Inflammatory macrophage treated with lipopolysaccharide for 4 hours (primary cell): ENCODE results near the gene CSNK1G3.

Experiments used
- DNase-seq: peaks from one replicate; pipeline ENCODE4 v3.0.0-alpha.2; 2020

Gene CSNK1G3

GRCh38 chr5:123514615-123515355 is 2.8 kb downstream of the CSNK1G3 start:
- no peak for DNase-seq

GRCh38 chr5:123515904-123516303 is 3.9 kb downstream of the CSNK1G3 start:
- DNase-seq: no peak

GRCh38 chr5:123517476-123517875 is 5.5 kb downstream of the CSNK1G3 start:
- DNase-seq: no peak

- no peak for DNase-seq
Observed at GRCh38 chr5:123518111-123518510, 6.1 kb downstream of the CSNK1G3 start.

- peak; percentile 67 for DNase-seq
Observed at GRCh38 chr5:123520677-123521247, 8.8 kb downstream of the CSNK1G3 start.

- DNase-seq: no peak
Observed at GRCh38 chr5:123524146-123524545, 12.2 kb downstream of the CSNK1G3 start.

- no peak for DNase-seq
Observed at GRCh38 chr5:123527190-123527589, 15.2 kb downstream of the CSNK1G3 start.

- no peak for DNase-seq
Observed at GRCh38 chr5:123528065-123528464, 16.1 kb downstream of the CSNK1G3 start.

GRCh38 chr5:123528878-123529277 is 16.9 kb downstream of the CSNK1G3 start:
- DNase-seq: no peak

GRCh38 chr5:123530728-123531127 is 18.8 kb downstream of the CSNK1G3 start:
- DNase-seq: no peak

GRCh38 chr5:123535648-123536047 is 23.7 kb downstream of the CSNK1G3 start:
- DNase-seq: peak; percentile 15

- DNase-seq: no peak
Observed at GRCh38 chr5:123537256-123537655, 25.3 kb downstream of the CSNK1G3 start.

- no peak for DNase-seq
Observed at GRCh38 chr5:123537845-123538244, 25.9 kb downstream of the CSNK1G3 start.

- no peak for DNase-seq
Observed at GRCh38 chr5:123538670-123539459, 26.9 kb downstream of the CSNK1G3 start.

GRCh38 chr5:123540534-123540933 is 28.6 kb downstream of the CSNK1G3 start:
- DNase-seq: no peak

- DNase-seq: no peak
Observed at GRCh38 chr5:123543438-123543837, 31.5 kb downstream of the CSNK1G3 start.

- DNase-seq: peak; percentile 34
Observed at GRCh38 chr5:123545506-123545905, 33.5 kb downstream of the CSNK1G3 start.

- no peak for DNase-seq
Observed at GRCh38 chr5:123546657-123547056, 34.7 kb downstream of the CSNK1G3 start.

- DNase-seq: peak; percentile 7
Observed at GRCh38 chr5:123549256-123549904, 37.4 kb downstream of the CSNK1G3 start.

GRCh38 chr5:123554601-123555000 is 42.6 kb downstream of the CSNK1G3 start:
- no peak for DNase-seq

GRCh38 chr5:123557907-123558306 is 45.9 kb downstream of the CSNK1G3 start:
- no peak for DNase-seq

- DNase-seq: no peak
Observed at GRCh38 chr5:123558762-123559433, 46.9 kb downstream of the CSNK1G3 start.

- no peak for DNase-seq
Observed at GRCh38 chr5:123559434-123559775, 47.4 kb downstream of the CSNK1G3 start.
